Activated T-helper 17 cell treated with anti-CD3 and anti-CD28 coated beads, Interleukin-2, amount 50 U/mL, for 72 hours (primary cell): ENCODE measurements around the gene PALD1. TPM values are rescaled to one million over a fixed set of nuclear protein-coding genes. Genes with fewer than 3 reads are reported as not detected.

Experiments used
- ATAC-seq: fragments of 150-1000 bp; cut with Tn5 transposase; replicated peaks from 2 replicates; pipeline ENCODE4 v1.10.0; 2021; ENCODE audit warnings: mild to moderate bottlenecking, moderate library complexity
- H3K27ac Mint-ChIP-seq: one replicate; pipeline ENCODE4 v1.8.0; 2022; ENCODE audit warnings: mixed read lengths
- H3K27me3 Mint-ChIP-seq: one replicate; pipeline ENCODE4 v1.8.0; 2022; ENCODE audit warnings: mixed read lengths
- H3K36me3 Mint-ChIP-seq: one replicate; pipeline ENCODE4 v1.8.0; 2022; ENCODE audit warnings: low read depth, mild to moderate bottlenecking, mixed read lengths
- H3K4me1 Mint-ChIP-seq: one replicate; pipeline ENCODE4 v1.8.0; 2022; ENCODE audit warnings: mixed read lengths
- H3K4me3 Mint-ChIP-seq: one replicate; pipeline ENCODE4 v1.8.0; 2022; ENCODE audit warnings: mild to moderate bottlenecking, mixed read lengths
- H3K9me3 Mint-ChIP-seq: one replicate; pipeline ENCODE4 v1.8.0; 2022; ENCODE audit warnings: mixed read lengths
- total RNA-seq, 2 donors: library from RNA; stranded (reverse); gene quantifications; one replicate each; pipeline ENCODE4 v1.2.3, GENCODE V29; 2022

Gene PALD1
- total RNA-seq, 2 donors from 2014 or later: 0.17 to 1.4 TPM

DNA sequence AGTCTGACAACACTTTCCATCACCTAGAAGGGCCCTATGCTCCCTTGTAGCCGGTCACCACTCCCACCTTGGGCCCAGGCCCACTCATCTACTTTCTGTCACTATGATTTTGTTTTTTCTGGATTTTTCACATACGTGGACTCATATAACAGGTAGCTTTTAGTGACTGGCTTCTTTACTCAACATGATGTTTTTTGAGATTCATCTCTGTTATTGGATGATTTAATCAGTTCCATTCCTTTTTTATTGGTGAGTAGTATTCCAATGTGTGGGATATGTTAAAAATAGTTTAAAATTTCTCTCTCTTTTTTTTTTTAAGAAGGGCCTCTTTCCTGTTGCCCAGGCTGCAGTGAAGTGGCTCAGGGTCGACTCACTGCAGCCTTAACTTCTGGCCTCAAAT, 9.3 kb downstream of the PALD1 start:
- Mint-ChIP-seq H3K4me1 (no peaks in the 10 kb centered on the region), H3K9me3 (no peaks in the 10 kb centered on the region), H3K4me3 (no peak overlapping the region), H3K36me3 (no peaks in the 10 kb centered on the region), H3K27me3 (no peaks in the 10 kb centered on the region), H3K27ac (no peak overlapping the region)
- no peak for ATAC-seq

DNA sequence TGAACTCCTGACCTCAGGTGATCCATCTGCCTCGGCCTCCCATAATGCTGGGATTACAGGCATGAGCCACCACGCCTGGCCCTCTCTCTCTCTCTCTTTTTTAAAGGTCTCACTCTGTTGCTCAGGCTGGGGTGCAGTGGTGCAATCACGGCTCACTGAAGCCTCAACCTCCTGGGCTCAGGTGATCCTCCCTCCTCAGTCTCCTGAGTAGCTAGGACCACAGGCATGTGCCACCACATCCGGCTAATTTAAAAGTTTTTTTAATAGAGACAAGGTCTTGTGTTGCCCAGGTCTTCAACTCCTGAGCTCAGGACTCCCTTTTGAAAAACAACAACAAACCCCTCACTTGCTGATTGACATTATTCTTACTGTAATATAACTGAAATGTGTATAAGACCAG, 11.6 kb downstream of the PALD1 start:
- Mint-ChIP-seq H3K4me3 (no peak overlapping the region), H3K36me3 (no peaks in the 10 kb centered on the region), H3K27ac (no peak overlapping the region), H3K9me3 (no peaks in the 10 kb centered on the region), H3K4me1 (peaks cover 7% of the 10 kb centered on the region), H3K27me3 (peaks cover 5% of the 10 kb centered on the region)
- ATAC-seq: no peak

DNA sequence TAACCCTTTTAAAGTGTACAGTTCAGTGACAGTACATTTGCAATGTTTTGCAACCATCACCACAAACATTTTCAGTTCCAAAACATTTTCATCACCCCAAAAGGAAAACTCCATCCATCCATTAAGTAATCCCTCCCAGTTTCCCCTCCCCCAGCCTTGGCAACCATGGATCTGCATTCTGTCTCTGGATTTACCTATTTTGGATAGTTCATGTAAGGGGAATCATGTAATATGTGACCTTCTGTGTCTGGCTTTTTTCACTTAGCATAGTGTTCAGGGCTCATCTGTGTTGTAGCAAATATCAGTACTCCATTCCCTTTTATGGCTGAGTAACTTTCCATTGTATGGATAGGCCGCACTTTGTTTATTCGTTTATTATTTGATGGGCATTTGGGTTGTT, 13.0 kb downstream of the PALD1 start:
- Mint-ChIP-seq H3K9me3 (no peaks in the 10 kb centered on the region), H3K36me3 (no peaks in the 10 kb centered on the region), H3K27ac (no peak overlapping the region), H3K27me3 (peaks cover 5% of the 10 kb centered on the region), H3K4me1 (peaks cover 7% of the 10 kb centered on the region), H3K4me3 (no peak overlapping the region)
- ATAC-seq: no peak

DNA sequence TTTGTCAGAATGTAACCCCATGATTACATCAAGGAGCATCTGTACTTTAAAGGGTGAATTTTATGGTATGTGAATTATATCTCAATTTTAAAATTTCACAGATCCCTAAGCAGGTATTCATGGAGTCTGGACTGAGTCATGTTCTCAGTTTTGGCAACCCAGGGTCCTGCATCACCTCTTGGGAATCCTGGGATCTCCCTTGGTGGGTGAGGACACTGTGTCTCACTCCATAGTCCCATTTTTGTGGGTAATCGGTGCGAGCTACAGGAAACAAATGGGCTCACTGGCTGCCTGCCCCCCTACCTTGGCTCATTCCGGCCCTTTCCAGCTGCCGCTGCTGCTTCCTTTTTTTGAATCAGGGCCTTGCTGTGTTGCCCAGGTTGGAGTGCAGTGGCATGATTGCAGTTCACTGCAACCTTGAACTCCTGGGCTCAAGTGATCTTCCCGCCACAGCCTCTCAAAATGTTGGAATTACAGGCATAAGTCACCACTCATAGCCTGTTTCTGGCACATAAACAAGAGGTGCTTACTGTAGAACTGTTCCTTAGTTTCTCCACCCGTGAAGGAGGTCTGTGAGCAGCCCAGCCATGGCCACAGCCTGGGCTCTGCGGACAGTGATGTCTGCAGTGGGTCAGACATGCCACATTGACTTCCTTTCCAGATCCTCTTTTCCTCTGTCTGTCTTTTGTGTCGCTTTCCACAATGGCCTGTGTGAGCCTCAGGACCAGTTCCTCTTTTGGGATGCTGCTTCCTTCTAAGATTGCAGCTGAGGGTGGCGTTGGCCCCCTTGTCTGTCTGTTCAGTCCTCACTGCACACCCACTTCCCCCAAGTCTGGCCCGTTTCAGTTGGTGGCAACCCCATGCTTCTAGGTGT, 14.5 kb downstream of the PALD1 start:
- Mint-ChIP-seq H3K27ac (no peak overlapping the region), H3K4me1 (peaks cover 7% of the 10 kb centered on the region), H3K36me3 (no peaks in the 10 kb centered on the region), H3K27me3 (peaks cover 5% of the 10 kb centered on the region), H3K9me3 (no peaks in the 10 kb centered on the region), H3K4me3 (no peak overlapping the region)
- ATAC-seq: no peak

DNA sequence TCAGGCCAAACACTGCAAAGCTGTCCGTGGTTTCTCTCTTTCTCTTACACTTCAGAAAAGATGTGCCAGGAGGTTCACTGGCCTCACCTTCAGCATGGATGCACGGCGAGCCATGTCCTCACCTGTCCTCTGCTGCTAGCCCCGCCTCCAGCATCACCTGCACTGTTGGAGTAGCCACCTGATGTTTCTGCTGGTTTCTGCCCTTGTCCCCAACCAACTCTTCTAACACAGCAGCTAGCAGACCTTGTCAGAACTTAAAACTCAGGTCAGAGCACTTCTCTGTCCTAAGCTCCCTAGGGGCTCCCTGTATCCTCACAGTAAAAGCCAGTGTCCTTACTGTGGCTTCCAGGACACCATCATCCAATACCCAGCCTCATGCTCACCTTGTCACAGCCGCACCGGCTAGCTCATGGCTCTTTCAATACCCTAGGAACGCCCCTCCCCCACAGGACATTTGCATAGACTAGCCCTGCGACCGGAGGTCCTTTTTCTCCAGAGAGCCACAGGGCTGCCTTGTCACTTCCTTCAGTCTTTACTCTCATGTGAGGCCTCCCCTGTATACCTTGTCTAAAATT, 15.2 kb downstream of the PALD1 start:
- no peak overlapping the region for H3K27ac Mint-ChIP-seq
- H3K9me3 Mint-ChIP-seq: no peaks in the 10 kb centered on the region
- no peak for ATAC-seq

DNA sequence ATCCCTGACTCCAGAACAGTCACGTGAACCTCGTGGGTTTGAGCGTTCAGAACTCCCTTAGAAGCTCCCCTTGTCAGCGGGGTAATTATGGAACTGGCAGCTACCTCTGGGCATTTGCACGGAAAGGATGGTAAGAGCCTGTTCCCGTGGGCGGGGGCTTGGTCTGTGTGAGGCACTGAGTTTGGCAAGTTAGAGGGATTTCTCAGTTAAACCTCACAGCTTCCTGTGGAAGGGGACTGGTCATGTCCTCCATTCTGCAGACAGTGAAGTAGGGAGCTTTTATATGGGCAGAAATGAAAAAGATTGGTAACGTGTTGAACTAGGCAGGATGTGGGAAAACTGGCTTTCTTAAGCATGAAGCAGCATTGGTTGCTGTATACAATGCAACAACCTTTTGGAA, 16.0 kb downstream of the PALD1 start:
- peaks cover 5% of the 10 kb centered on the region for H3K27me3 Mint-ChIP-seq
- ATAC-seq: peak; percentile 91
- H3K36me3 Mint-ChIP-seq: no peaks in the 10 kb centered on the region
- peaks cover 7% of the 10 kb centered on the region for H3K4me1 Mint-ChIP-seq
- no peak overlapping the region for H3K27ac Mint-ChIP-seq
- H3K9me3 Mint-ChIP-seq: no peaks in the 10 kb centered on the region
- peak overlapping the region; percentile 36 for H3K4me3 Mint-ChIP-seq

More for the DNA sequence above, 15.2 kb downstream of the PALD1 start:
- no peaks in the 10 kb centered on the region for H3K36me3 Mint-ChIP-seq
- peaks cover 5% of the 10 kb centered on the region for H3K27me3 Mint-ChIP-seq
- no peak overlapping the region for H3K4me3 Mint-ChIP-seq
- H3K4me1 Mint-ChIP-seq: peaks cover 7% of the 10 kb centered on the region

DNA sequence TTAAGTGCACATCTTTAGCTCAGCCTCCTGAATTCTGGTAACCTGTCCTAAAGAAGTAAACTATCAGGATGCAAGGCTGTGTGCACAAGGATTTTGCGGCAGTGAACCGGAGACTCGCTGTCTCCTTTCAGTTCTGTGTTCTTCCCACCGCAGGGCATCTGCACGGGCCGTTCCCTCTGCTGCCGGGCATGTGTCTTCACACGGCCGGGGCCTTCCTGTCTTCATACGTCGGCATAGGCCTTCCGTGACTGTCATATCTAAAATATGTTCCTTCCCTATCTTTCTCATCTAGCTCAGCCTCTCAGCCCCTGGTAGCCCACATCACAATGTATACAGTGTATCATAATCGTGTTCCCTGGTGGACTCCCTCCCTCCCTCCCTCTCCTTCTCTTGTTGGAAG, 16.4 kb downstream of the PALD1 start:
- Mint-ChIP-seq H3K4me3 (peak overlapping the region; percentile 36), H3K27me3 (peaks cover 5% of the 10 kb centered on the region), H3K4me1 (peaks cover 7% of the 10 kb centered on the region), H3K27ac (no peak overlapping the region), H3K36me3 (no peaks in the 10 kb centered on the region), H3K9me3 (no peaks in the 10 kb centered on the region)
- peak; percentile 24 for ATAC-seq

DNA sequence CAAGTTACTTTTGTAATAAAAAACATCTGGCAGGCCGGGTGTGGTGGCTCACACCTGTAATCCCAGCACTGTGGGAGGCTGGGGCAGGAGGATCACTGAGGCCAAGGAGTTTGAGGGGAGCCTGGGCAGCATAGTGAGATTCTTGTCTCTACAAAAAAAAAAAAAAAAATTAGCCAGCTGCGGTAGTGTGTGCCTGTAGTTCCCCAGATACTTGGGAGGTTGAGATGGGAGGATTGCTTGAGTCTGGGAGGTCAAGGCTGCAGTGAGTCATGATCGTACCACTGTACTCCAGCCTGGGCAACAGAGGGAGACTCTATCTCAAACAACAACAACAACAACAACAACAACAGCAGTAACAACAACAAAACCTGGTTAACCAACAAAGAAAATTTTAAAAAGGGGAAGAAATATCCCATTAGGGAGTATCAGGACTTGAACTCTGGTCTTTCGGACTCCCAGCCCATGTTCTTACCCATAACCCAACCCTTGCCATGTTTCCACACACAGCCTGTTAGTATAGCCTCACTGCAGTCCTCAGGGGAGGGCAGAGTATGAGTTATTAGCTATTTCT, 17.2 kb downstream of the PALD1 start:
- Mint-ChIP-seq H3K27ac (no peak overlapping the region), H3K27me3 (peaks cover 5% of the 10 kb centered on the region), H3K9me3 (no peaks in the 10 kb centered on the region), H3K4me1 (peaks cover 7% of the 10 kb centered on the region), H3K36me3 (no peaks in the 10 kb centered on the region), H3K4me3 (no peak overlapping the region)
- ATAC-seq: no peak

DNA sequence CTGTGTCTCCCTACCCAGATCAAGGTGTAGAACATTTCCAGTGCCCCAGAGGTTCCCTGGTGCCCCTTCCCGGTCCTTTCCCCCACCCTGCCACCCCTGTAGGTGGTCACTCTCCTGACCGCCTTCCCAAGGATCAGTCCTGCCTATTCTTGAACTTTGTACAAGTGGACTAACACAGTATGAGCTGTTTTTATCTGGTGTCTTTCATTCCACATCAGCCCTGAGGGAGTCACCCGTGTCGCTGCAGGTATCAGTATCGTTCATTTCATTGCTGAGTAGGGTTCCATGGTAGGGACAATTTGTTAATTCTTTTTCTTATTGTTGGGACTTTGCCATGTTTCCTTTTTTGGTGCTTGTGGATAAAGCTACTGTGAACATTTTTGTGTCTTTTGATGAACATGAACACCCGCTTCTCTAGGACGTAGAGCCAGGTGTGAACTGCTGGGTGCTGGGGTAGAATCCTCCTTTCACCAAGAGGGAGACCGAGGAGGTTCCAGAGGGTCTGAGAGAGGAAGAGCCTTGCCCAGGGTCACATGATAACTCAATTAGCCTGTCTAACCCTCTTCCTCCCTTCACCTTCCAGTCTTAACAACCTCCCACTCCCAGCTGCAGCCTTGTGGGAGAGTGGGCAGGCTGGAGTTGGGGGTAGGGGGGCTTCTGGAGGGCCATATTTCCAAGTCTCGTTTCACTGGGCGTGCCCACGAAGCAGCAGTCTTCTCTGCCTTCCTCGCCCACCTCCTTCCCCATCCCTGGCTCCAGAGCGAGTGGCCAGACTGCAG, 18.0 kb downstream of the PALD1 start:
- no peak for ATAC-seq
- Mint-ChIP-seq H3K4me1 (peaks cover 7% of the 10 kb centered on the region), H3K4me3 (no peak overlapping the region), H3K36me3 (no peaks in the 10 kb centered on the region), H3K27me3 (peaks cover 5% of the 10 kb centered on the region), H3K9me3 (no peaks in the 10 kb centered on the region), H3K27ac (no peak overlapping the region)

DNA sequence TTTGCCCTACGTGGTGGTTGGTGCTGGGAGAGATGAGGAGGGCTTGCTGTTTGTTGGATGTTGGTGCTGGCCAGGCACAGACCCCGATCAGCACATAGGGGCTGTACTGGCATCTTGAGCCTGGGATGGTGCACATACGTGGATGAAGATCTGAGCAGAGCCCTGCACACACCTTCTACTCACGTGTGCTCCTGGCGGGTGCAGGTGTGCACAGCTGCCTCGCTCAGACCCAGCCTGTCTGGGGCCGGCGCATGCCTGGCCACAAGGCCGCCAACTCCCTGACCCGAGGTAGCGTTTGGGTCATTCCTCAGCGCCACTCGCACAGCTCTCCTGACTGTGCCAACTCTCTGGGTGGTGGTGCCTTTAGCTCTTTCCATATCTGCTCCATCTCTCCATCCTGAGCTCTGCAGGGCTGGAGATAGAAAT, 18.6 kb downstream of the PALD1 start:
- Mint-ChIP-seq H3K9me3 (no peaks in the 10 kb centered on the region), H3K36me3 (no peaks in the 10 kb centered on the region), H3K27me3 (peaks cover 5% of the 10 kb centered on the region), H3K4me3 (no peak overlapping the region), H3K27ac (no peak overlapping the region), H3K4me1 (peaks cover 7% of the 10 kb centered on the region)
- ATAC-seq: no peak

DNA sequence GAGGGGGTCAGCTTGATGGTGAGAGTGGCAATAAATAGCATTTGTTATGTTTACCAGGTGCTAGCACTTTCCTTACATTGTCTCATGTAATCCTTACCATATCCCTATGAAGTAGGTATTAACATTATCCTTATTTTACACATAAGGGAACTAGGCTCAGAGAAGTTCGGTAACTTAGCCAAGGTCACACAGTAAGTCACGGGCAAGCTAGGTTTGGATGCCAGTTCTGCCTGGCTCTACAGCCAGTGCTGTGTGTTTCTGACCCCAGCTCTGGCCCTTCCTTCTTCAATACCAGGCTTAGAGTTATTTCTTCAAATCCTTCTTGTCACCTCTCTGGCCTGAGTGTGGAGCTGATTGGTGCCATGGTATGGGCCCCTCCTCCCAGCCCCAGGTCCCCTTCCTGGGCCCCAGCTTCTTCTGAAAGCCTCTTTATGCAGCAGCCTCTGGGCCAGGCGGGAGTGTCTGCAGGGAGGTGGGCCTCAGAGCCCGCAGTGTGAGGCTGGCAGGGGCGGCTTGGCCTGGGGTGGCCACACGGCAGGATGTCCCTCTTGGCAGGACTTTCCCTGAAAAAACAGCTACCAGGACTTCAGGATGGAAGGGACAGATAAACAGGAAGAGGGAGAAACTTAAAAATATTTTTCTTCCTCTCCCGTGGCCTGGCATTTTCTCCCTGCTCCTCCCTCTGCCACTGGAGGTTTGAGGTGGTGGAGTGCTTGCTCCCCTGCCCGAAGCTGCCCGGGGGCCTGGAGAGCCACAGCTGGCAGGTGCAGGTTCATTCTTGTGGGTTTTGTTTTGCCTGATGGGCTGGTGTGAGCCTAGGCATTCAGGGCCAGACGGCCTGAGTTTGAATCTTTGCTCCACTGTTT, 20.6 kb downstream of the PALD1 start:
- Mint-ChIP-seq H3K4me3 (no peak overlapping the region), H3K27me3 (peaks cover 5% of the 10 kb centered on the region), H3K9me3 (no peaks in the 10 kb centered on the region), H3K27ac (no peak overlapping the region), H3K36me3 (no peaks in the 10 kb centered on the region), H3K4me1 (peaks cover 6% of the 10 kb centered on the region)
- no peak for ATAC-seq

DNA sequence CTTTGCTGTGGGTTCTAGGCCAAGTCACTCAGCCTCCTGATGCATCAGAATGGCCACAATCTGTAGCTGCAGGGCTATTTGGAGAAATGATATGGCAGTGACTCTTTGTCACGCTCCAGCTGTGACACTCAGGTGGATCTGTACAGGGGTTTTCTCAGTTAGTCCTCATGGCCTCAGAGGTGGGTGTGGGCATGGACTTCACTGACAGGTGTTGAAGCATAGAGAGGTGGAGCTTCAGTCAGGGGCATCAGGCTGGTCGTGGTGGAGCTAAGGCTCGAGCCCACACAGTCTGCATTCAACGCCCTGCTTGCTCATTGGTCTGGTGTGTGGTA, 21.2 kb downstream of the PALD1 start:
- Mint-ChIP-seq H3K4me3 (no peak overlapping the region), H3K4me1 (peaks cover under 1% of the 10 kb centered on the region), H3K9me3 (no peaks in the 10 kb centered on the region), H3K36me3 (no peaks in the 10 kb centered on the region), H3K27ac (no peak overlapping the region), H3K27me3 (no peaks in the 10 kb centered on the region)
- no peak for ATAC-seq

DNA sequence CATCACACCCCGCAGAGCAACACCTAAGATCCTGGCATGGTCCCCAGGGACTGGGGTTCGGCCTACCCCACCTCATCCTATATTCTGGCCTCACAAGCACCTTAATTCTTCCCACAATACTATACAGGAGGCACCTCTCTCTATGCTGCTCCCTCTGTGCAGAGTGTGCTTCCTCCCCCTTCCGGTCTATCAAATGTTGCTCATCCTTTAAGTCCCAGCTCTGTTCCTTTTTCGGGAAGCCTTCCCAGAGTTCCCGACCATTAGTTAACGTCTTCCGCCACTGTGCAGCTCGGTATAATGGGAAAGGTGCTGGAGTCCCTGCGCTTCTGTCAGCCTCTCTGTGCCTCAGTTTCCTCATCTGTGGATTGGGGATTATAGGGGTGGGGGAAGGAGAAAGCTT, 21.8 kb downstream of the PALD1 start:
- H3K4me1 Mint-ChIP-seq: no peaks in the 10 kb centered on the region
- no peak for ATAC-seq
- no peak overlapping the region for H3K4me3 Mint-ChIP-seq
- no peaks in the 10 kb centered on the region for H3K9me3 Mint-ChIP-seq
- no peak overlapping the region for H3K27ac Mint-ChIP-seq
- no peaks in the 10 kb centered on the region for H3K27me3 Mint-ChIP-seq
- no peaks in the 10 kb centered on the region for H3K36me3 Mint-ChIP-seq

DNA sequence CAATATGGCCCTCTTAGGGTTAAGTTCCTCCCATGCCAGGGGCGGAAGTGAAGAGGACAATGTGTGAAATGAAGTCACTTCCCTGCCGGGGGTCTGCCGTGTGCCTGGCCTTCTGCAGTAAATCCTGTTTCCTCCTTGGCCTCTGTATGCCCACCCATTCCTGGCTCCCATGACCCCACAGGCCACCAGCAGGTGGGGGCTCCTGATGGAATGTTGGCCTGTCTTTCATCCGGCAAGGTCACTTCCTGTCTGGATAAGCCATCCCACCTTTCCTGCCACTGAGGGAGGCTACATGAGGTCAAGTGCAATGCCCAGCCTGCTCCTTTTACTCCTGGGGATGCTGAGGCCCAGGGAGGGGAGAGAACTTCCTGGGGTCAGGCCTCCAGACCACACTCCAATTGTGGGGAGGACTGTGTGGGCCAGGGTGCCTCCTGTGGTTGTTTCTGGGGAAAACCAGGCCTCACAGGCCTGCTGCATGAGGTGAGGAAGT, 22.3 kb downstream of the PALD1 start:
- no peak for ATAC-seq
- Mint-ChIP-seq H3K36me3 (no peaks in the 10 kb centered on the region), H3K27me3 (no peaks in the 10 kb centered on the region), H3K27ac (no peak overlapping the region), H3K9me3 (no peaks in the 10 kb centered on the region), H3K4me1 (no peaks in the 10 kb centered on the region), H3K4me3 (no peak overlapping the region)
